CD14-positive monocyte (primary cell): ENCODE data around the gene ARMC6. TPM values are rescaled to one million over a fixed set of nuclear protein-coding genes. Genes with fewer than 3 reads are reported as not detected.

Experiments used
- DNase-seq, 3 donors: peaks; one replicate each; pipeline ENCODE4 v3.0.0-alpha.2; 2011 to 2022
- H2AFZ ChIP-seq: 2 replicates; pipeline ENCODE4 v1.6.0; 2012; ENCODE audit warnings: mild to moderate bottlenecking, low read depth, low read length, inconsistent platforms; ENCODE audit not compliant: insufficient read depth, poor library complexity, severe bottlenecking
- H3K27ac ChIP-seq, 2 donors: 1 replicate in 1 of 2; 2 replicates in 1 of 2; pipeline ENCODE4 v1.5.1; 2012 to 2013; ENCODE audit warnings: low read length in 2 of 2, control low read depth in 1 of 2, inconsistent platforms in 1 of 2, low read depth in 1 of 2, mild to moderate bottlenecking in 1 of 2
- H3K27me3 ChIP-seq, 2 donors: one replicate each; pipeline versions ENCODE4 v1.6.0 to v1.6.1; 2011 to 2013; ENCODE audit warnings: low read length in 2 of 2; ENCODE audit not compliant: control insufficient read depth in 2 of 2, insufficient read depth in 2 of 2
- H3K36me3 ChIP-seq, 2 donors: replicated peaks in 1 of 2; 1 replicate in 1 of 2; 2 replicates in 1 of 2; pipeline versions ENCODE4 v1.5.1 to v1.6.1; 2012 to 2013; ENCODE audit warnings: low read length in 2 of 2, control low read depth in 1 of 2, inconsistent platforms in 1 of 2, mild to moderate bottlenecking in 1 of 2; ENCODE audit not compliant: insufficient read depth in 2 of 2, control insufficient read depth in 1 of 2
- H3K4me1 ChIP-seq, 2 donors: 1 replicate in 1 of 2; 2 replicates in 1 of 2; pipeline versions ENCODE4 v1.5.1 to v1.6.1; 2012 to 2013; ENCODE audit warnings: low read length in 2 of 2, control low read depth in 1 of 2, inconsistent platforms in 1 of 2, mild to moderate bottlenecking in 1 of 2, moderate library complexity in 1 of 2; ENCODE audit not compliant: insufficient read depth in 2 of 2, control insufficient read depth in 1 of 2
- H3K4me2 ChIP-seq: replicated peaks from 2 replicates; pipeline ENCODE3; 2012; ENCODE audit warnings: low read length, moderate library complexity, mild to moderate bottlenecking; ENCODE audit not compliant: poor library complexity, severe bottlenecking; ENCODE audit errors: extremely low read depth
- H3K4me3 ChIP-seq, 3 experiments: fragments of 200-600 bp in 1 of 3; sonication (generic) in 1 of 3; replicated peaks in 1 of 3; 1 replicate in 2 of 3; 2 replicates in 1 of 3; pipeline ENCODE4 v1.5.1; 2011 to 2013; ENCODE audit warnings: low read length in 3 of 3, mild to moderate bottlenecking in 3 of 3, control low read depth in 2 of 3, low read depth in 2 of 3, inconsistent platforms in 1 of 3, moderate library complexity in 1 of 3
- H3K79me2 ChIP-seq: 2 replicates; pipeline ENCODE4 v1.6.0; 2012; ENCODE audit warnings: mild to moderate bottlenecking, control low read depth, inconsistent platforms, low read length, moderate library complexity; ENCODE audit not compliant: insufficient read depth
- H3K9ac ChIP-seq: 2 replicates; pipeline ENCODE4 v1.6.0; 2017; ENCODE audit warnings: low read length, mild to moderate bottlenecking; ENCODE audit not compliant: insufficient read depth, poor library complexity, severe bottlenecking
- H3K9me3 ChIP-seq, 2 donors: replicated peaks in 1 of 2; 1 replicate in 1 of 2; 2 replicates in 1 of 2; pipeline versions ENCODE4 v1.5.1 to v1.6.1; 2012 to 2013; ENCODE audit warnings: low read length in 2 of 2, control low read depth in 1 of 2; ENCODE audit not compliant: control insufficient read depth in 1 of 2, insufficient read depth in 1 of 2
- H4K20me1 ChIP-seq: 2 replicates; pipeline ENCODE4 v1.6.0; 2012; ENCODE audit warnings: mild to moderate bottlenecking, low read length, control low read depth, moderate library complexity; ENCODE audit not compliant: insufficient read depth
- H3K27ac Mint-ChIP-seq, 7 donors: one replicate each; pipeline ENCODE4 v1.8.0; 2020; ENCODE audit warnings: mild to moderate bottlenecking in 7 of 7, mixed read lengths in 7 of 7, moderate library complexity in 6 of 7, inconsistent platforms in 2 of 7
- H3K27me3 Mint-ChIP-seq, 3 donors: one replicate each; pipeline ENCODE4 v1.8.0; 2021 to 2022; ENCODE audit warnings: low read depth in 3 of 3, mild to moderate bottlenecking in 3 of 3, mixed read lengths in 3 of 3, moderate library complexity in 3 of 3, inconsistent platforms in 1 of 3
- H3K36me3 Mint-ChIP-seq, 2 donors: one replicate each; pipeline ENCODE4 v1.8.0; 2020; ENCODE audit warnings: mixed read lengths in 2 of 2, inconsistent platforms in 1 of 2, mild to moderate bottlenecking in 1 of 2
- H3K4me1 Mint-ChIP-seq: one replicate; pipeline ENCODE4 v1.8.0; 2020; ENCODE audit warnings: mild to moderate bottlenecking, mixed read lengths
- H3K4me3 Mint-ChIP-seq, 2 donors: one replicate each; pipeline ENCODE4 v1.8.0; 2020; ENCODE audit warnings: mild to moderate bottlenecking in 2 of 2, mixed read lengths in 2 of 2, moderate library complexity in 1 of 2
- H3K9me3 Mint-ChIP-seq, 7 donors: one replicate each; pipeline ENCODE4 v1.8.0; 2020 to 2022; ENCODE audit warnings: mixed read lengths in 7 of 7, mild to moderate bottlenecking in 6 of 7, moderate library complexity in 6 of 7, inconsistent platforms in 2 of 7
- CTCF ChIP-seq: fragments of 200-600 bp; IDR thresholded peaks from one replicate; pipeline ENCODE4 v1.8.0; 2022; ENCODE audit warnings: antibody characterized with exemption, mild to moderate bottlenecking
- WGBS: methylation state at CpG from one replicate; pipeline ENCODE4 v1.1.5; 2013; ENCODE audit warnings: missing lambda C conversion rate; ENCODE audit not compliant: insufficient coverage; 5-methylcytosine and 5-hydroxymethylcytosine counted together
- intact Hi-C, 2 donors: fragments of 100-400 bp; cut with micrococcal nuclease; formaldehyde crosslinking; loops; one replicate each; pipeline versions ENCODE4 v1.15.0 to v1.15.1; 2023
- polyA plus RNA-seq, 3 donors: library from polyadenylated mRNA; depleted of rRNA in 1 of 3; unstranded in 2 of 3; stranded (reverse) in 1 of 3; fragments of 300-500 nt in 2 of 3; fragments of >200 nt in 1 of 3; fragmentation: Illumina TruSeq in 2 of 3; gene quantifications; 1 replicate in 2 of 3; 2 replicates in 1 of 3; pipeline ENCODE4 v1.2.3, GENCODE V29; 2012 to 2021

The ARMC6 gene
- polyA plus RNA-seq, 3 donors = 22.3 to 29.6 (median 26.1) TPM

- peaks cover 29% of the 10 kb centered on the region for H3K4me1 Mint-ChIP-seq
These were observed 38.5 kb downstream of the ARMC6 start for GRCh38 chr19:19071897-19072296.

DNA sequence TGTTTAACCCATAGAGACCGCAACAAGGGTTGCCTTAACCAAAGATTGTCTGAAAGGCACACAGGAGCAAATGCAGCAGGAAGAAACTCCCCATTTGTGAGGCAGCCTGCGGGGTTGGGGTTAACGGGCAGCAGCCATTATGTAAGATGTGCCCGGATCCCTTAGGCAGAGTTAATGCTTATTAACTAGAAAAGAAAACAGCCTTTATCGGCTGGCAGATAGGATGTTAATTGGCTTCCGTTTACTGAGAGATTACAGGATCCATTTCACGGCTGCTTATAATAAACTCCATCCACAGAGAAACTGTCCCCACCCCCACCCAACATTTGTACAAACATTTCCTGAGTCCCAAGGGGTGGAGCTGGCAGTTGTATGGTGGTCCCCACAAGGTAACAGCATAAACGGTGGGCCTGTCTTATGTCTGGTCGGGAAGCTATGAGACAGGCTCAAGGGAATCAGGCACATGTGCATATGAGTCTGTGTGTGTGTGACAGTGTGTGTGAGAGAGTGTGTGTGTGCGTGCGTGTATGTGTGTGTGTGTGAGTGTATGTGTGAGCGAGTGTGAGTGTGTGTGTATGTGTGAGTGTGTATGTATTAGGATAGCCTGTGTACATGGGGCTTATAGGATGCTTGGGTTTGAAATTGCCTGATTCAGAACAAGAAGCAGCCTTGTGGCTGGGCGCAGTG, 40.9 kb downstream of the ARMC6 start:
- H4K20me1 ChIP-seq = no peaks in the 10 kb centered on the region
- Mint-ChIP-seq H3K27me3 (peaks cover 0 to 4% (median 0%) of the 10 kb centered on the region in 3 donors), H3K36me3 (peaks cover 4 to 7% of the 10 kb centered on the region in 2 donors), H3K27ac (no peak overlapping the region), H3K9me3 (no peaks in the 10 kb centered on the region), H3K4me1 (peaks cover 41% of the 10 kb centered on the region), H3K4me3 (no peak overlapping the region)
- intact Hi-C loops = no loop called here
- H3K4me1 ChIP-seq = peaks cover 20 to 25% of the 10 kb centered on the region in 2 donors
- no peak overlapping the region for H3K9ac ChIP-seq
- H2AFZ ChIP-seq = no peak overlapping the region
- H3K27ac ChIP-seq = no peak overlapping the region
- no peak for TF ChIP-seq CTCF
- WGBS = 82% methylated on average over 7 of the region's 13 CpGs
- no peak overlapping the region for H3K4me3 ChIP-seq
- no peak for DNase-seq
- no peaks in the 10 kb centered on the region for H3K79me2 ChIP-seq
- H3K27me3 ChIP-seq = no peaks in the 10 kb centered on the region
- H3K9me3 ChIP-seq = no peaks in the 10 kb centered on the region
- H3K4me2 ChIP-seq = no peak overlapping the region
- no peaks in the 10 kb centered on the region for H3K36me3 ChIP-seq

More at GRCh38 chr19:19071897-19072296, 38.5 kb downstream of the ARMC6 start:
- Mint-ChIP-seq H3K4me3 (no peak overlapping the region), H3K9me3 (no peaks in the 10 kb centered on the region), H3K27me3 (peaks cover 0 to 3% (median 0%) of the 10 kb centered on the region in 3 donors), H3K27ac (no peak overlapping the region), H3K36me3 (peaks cover 4 to 7% of the 10 kb centered on the region in 2 donors)
- TF ChIP-seq CTCF = no peak
- no peaks in the 10 kb centered on the region for H3K36me3 ChIP-seq
- no peaks in the 10 kb centered on the region for H3K9me3 ChIP-seq
- H4K20me1 ChIP-seq = no peaks in the 10 kb centered on the region
- WGBS = 100% methylated on average over 2 of the region's 8 CpGs
- H3K9ac ChIP-seq = no peak overlapping the region
- no peak for DNase-seq
- no peaks in the 10 kb centered on the region for H3K79me2 ChIP-seq
- no peak overlapping the region for H3K4me2 ChIP-seq
- H3K4me3 ChIP-seq = no peak overlapping the region
- H3K4me1 ChIP-seq = peaks cover 11 to 13% of the 10 kb centered on the region in 2 donors
- no peaks in the 10 kb centered on the region for H3K27me3 ChIP-seq
- no peak overlapping the region for H2AFZ ChIP-seq
- no peak overlapping the region for H3K27ac ChIP-seq
- intact Hi-C loops = no loop called here
